GM18499 (cell line): ENCODE data around the gene ST6GALNAC2.
"Not testable (repeated sequence)": the region's sequence is repeated elsewhere in the genome, so short reads cannot be mapped to it uniquely, and the experiment has no call there.

ENCODE experiments used
- ATAC-seq: cut with Tn5 transposase; IDR thresholded peaks from one replicate; pipeline ENCODE4 v1.9.1; 2021; ENCODE audit warnings: moderate number of reproducible peaks; ENCODE audit not compliant: insufficient read depth, unreplicated experiment

ST6GALNAC2 gene

DNA sequence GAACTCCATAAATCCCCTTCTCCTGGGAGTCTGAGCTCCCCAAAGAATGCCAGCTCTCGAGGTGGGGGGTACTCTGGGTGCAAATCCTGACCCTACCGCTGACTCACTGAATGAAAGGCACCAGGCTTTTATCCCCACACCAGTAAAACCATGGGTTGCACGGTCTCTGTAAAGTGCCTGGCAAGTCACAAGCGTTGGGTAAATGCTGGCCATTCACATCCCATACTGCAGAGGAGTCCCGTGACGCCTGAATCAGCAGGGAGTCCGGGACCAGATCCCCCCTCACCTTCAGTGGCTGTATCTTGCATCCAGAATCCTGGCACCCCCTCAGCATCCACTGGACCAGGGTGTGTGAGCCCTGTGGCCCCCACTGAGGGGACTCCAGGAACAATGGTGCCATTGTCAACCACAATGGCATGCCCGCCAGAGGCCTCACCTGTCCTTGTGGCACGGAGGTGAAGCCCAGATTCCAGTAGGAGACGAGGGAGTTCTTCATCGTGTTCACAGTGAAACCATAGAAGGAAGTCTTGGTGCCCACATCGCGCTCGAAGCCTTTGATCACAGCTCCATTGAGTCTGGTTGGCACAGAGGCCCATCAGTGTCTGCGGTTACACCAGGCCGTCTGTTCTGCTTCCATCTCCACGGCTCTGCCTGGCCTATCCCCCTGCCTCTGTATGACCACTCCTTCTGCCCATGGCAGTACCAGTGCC is 13.3 kb downstream of the ST6GALNAC2 start:
- ATAC-seq = no peak

DNA sequence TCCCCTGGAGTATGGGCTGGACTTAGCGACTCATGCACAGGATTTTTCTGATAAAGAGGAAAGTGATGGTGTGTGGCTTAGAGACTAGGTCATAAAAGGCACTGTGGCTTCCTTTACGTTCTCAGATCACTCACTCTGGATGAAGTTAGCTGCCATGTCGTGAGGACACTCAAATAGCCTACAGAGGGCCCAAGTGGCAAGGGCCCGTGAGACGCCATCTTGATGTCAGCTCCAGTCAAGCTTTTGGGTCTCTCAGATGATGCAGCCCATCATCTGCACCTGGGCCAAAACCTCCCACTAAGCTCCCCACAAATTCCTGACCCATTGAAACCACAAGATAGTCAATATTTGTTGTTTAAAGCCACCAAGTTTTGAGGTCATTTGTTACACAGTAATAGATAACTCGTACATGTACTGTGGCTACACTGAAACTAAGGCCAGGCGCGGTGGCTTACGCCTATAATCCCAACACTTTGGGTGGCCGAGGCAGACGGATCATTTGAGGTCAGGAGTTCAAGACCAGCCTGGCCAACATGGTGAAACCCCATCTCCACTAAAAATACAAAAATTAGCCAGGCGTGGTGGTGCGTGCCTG is 14.7 kb downstream of the ST6GALNAC2 start:
- no peak for ATAC-seq

DNA sequence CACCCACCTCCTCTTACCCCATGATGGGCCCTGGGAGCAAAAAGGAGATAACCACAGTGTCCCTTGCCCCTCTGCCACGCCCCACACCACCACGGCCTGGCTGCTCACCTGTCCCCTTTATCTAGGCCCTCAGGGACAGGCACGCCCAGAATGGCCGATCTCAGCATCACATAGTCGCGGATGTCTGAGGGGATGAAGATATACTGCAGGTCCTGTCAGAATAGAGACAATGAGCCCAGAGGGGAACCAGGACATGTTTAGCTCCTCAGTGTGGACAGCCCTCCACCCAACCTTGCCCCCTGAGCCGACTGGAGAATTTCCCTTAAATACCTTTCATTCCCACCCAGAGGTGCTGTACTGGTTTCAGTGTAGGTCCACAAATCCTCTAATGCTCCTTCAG is 15.2 kb downstream of the ST6GALNAC2 start:
- ATAC-seq = no peak

DNA sequence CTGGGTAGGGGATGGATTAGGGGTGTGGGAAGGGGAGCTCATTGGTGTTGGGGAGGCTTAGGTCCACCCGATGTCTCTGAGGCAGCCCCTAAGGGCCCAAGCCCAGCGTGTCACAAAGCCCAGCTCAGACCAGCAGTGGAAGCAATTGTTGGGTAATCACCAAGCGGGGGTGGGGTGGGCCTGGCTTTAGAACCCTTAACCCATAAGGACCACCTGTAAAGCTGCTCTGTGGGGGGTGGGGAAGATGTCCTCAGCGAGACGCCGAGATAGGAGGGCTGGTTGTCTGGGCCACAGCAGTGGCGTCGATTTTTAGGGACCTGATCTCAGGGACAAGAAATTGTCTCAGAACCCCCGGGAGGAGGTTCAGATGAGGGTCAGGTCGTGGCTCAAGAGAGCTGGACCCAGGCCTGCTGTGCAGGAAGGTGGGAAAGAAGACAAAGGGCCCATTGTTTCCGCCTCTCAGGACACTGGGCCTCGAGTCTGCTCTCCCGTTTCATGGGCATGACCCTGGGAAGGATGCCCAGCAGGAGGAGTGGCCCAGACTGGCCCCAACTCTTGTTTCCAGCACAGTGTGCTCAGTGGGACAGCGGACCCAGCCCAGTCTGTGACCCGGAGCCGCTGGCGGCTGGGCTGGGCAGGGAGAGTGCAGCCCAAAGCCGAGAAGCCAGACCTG is 15.9 kb downstream of the ST6GALNAC2 start:
- no peak for ATAC-seq

DNA sequence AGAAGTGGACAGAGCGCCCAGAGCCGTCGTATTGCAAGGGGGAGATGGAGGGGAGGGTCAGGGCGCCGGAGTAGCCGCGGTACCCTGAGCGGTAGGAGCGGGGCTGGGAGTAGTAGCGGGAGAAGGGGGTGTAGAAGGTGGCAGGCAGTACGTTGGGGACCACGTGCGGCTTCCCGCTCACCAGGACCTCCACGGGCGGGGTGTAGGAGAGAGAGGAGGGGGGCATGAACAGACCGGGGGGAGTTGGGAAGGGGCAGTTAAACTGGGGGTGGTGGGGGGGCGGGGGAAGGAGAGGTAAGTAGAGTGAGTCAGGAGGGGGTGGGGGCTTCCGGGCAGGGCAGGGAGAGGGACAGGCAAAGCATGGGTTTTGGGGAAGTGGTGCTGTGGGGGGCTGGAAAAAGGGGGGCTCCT is 16.8 kb downstream of the ST6GALNAC2 start:
- ATAC-seq = no peak

DNA sequence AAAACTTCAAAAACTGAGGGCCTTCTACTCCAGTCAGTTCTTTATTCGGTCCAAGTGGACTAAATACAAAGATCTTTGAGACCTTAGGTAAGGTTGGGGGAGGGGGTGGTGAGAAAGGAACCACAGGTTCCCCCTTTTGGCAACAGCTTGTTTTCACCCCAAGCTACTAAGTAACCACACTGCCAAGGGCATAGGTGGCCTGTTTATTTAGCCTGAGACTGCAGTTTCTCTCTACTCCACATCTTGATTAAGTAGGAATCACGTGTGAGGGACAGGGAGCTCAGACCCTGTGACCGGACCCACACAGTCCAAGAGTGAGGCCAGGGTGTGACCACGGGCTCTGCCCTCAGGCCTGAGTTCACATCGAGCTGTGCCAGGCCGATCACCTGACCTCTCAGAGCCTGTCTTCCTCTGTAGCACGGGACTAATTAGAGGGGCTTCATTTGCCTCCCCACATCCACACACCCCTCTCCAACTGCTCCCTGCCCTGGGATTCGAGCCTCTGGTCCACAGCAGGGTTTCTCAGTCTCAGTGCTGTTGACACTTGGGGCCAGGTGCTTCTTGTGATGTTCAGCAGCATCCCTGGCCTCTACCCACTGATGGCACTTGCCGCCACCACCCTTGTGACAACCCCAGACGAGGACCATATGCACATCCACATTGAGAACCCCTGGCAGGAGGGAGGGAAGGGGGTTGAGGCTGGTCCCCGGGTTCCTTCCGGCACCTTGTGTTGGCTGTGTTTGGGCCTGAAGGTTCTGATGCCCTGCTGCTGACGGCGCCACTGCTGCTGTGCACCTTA is 17.8 kb downstream of the ST6GALNAC2 start:
- ATAC-seq = no peak

DNA sequence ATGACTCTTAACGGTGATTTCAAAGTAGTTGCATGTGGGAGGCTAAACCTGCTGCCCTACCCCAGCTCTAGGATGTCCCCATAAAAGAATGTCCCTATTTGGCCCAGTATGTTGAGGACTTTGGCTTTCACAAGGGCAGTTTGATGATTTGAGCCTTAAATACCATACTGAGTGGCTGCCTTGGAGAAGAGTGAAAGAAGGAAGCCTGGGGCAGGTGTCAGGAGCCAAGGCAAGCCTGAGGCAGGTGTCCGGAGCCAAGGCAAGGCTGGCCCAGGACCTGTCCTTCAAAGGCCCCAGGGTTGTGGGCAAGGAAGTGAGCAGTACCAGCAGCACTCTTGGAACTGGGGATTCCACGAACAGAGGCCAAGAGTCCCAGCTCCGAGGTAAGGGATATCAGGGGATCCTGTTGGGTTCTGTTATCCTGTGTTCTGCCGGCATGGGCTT is 18.6 kb downstream of the ST6GALNAC2 start:
- no peak for ATAC-seq

DNA sequence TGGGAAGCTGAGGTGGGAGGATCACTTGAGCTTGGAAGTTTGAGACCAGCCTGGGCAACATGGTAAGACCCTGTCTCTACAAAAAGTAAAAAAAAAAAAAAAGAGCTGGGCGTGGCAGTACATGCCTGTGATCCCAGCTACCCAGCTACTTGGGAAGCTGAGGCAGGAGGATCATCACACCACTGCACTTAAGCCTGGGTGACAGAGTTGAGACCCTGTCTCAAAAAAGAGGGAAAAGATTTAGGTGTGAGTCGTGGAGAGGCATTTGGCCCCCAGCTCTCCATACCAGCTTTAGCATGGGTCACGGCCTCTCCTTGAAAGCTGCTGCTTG is 19.1 kb downstream of the ST6GALNAC2 start:
- no peak for ATAC-seq

DNA sequence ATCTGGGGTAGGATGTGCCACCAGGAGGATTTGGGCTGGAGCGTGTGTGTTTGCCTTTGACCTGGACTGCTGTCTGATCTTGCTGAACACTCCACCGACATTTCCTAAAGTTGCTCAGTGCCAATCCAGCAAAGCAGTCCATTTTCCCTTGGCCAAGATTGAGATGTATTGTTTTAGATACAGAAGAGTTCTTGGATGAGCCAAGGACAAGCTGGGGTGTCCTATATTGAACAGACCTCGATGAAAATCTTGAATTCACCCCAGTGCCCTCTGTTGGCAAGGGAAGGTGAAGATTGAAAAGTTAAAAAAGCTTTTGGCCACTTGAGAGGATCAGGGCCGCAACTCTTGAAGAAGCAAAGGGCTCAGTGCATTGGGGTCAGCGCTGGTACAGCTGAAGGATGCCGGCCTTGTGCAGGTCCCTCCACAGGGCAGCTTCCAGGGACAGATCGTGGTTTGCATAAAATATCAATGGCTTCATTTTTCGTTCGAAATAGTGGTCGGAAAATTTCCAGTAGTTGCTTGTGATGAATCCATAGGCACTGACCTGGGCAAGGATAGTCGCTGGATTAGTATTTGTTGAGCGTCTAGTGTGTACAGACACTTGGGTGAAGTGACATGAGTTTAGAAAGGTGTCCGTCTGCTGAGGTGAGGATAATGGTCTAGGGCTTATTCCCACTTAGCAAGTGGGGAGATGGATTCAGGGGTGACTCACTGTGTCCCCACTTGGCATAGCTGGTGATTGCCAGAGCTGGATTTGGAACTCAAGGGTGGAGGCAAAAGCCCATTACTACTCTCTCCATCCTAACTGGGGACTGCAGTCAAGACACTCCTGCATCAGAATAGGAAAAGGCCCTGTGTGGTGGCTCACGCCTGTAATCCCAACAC is 19.7 kb downstream of the ST6GALNAC2 start:
- no peak for ATAC-seq

DNA sequence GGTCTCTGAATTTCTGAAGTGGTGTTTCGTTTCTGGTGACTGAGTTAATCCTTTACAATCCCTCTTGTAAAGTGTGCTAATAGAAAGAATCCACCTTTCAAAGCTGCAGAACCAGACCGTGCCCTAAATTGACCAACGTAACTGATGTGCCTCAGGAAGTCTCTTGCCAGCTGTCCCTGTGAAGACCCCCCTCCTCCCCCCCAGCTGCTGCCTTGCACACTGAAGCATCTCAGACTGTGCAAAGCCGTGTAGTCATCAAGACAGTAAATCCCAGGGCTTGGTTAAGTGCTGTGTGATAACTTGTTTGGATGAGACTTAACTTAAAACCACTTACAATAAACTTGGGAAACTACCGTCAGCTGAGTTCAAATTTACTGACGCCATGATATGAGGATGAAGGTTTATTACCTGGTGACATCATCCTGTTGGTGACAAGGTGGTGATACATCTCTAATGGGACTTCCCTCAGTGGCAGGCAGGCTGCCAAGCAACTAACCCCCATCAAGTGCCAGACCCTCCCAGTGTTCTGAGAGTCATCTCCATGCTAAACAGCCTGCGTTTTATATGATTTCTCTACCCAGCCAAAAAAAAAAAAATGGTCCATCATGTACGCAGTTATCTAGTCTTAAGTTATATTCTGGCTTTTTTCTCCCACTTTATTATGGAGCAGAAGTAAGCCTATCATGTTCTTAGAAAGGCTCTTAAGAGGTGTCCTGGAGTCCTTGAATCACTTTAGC is 20.5 kb downstream of the ST6GALNAC2 start:
- ATAC-seq = not testable (repeated sequence)

DNA sequence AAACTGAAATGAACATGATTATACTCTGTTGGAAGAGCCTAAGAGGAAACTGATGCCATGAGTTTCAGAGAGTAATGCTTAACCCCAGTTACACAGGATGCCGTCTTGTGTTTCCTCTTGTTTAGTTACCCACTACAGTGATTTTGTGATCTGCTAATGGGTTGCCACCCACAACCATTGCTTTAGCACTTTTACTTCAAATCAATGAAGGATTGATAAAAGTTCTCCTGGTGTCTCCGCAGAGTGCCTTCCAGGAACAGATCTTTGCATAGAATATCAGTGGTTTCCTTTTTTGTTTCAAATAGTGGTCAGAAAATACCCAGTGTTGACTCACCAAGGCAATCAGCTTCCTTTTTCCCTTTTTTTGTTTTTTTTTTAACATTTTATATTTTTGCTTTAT is 22.3 kb downstream of the ST6GALNAC2 start:
- not testable (repeated sequence) for ATAC-seq

DNA sequence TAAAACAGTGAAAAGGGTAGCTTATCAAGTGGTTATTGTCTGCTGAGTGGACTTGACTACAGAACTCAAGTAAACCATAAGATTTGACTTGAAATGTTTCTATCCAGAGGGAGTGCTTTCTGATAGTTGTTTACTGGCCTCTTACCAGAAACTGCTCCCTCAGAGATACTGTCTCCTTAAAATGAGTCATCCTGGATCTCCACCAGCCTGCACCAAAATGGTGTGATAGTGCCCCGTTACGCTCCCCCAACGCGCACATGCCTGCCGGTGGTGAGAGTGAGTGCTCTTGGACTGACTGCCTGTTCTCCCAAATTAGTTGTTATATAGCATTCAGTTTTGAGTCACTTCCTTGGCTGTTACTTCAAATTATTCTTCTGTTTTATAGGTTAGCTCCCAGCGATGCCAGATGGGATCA is 22.9 kb downstream of the ST6GALNAC2 start:
- no peak for ATAC-seq

DNA sequence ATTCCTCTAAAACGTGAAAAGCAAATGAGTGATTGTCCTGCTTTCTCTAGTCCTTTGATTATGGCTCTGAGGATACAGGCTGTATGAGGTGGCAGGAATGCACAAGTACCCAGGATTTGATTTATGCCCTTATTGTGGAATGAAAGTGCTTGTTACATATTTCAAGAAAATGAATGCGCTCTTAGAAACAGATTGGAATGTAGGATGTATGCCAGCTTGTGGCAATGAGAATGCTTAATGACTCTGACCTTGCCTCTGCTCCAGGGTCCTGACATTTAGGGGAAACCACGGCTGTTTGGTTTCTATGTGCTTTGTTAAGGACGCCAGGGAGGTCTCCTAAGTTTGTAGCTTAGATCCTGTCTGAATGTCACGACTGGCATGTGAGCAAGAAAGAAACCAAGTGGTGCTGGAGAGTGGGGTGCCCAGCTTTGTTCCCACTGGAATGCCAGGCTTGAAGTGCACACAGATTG is 23.8 kb downstream of the ST6GALNAC2 start:
- no peak for ATAC-seq

DNA sequence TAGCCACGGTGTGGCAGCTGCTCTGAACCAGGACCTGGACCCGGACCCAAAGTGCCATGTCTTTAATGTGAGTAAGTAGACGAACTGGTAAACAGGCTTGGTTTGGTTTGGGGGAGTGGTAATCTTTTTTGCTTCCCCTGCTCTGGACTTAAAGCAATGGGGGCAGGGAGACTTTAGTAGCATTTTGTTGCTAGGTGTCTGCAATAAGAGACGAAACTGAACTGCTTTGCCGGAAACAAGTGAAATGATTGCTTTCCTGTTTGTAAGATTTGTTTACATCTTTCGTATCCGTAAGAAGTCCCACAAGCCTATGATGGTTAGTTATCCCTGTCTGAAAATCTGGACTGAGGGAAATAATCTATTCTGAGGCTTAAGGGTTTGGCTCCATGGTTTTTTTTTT is 24.3 kb downstream of the ST6GALNAC2 start:
- ATAC-seq = no peak

DNA sequence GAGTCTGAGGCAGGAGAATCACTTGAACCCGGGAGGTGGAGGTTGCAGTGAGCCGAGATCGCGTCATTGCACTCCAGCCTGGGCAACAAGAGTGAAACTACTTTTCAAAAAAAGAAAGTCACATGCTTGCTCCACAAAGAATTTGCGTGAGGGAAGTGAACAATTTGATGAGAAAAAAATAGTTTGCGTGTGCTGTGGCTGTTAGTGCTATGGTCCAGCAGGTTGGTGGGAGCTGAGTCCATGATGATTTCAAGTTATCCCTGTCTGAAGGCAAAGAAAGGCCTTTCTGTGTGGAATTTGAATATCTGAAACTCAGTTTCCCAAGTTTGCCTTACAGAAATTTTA is 24.8 kb downstream of the ST6GALNAC2 start:
- no peak for ATAC-seq

DNA sequence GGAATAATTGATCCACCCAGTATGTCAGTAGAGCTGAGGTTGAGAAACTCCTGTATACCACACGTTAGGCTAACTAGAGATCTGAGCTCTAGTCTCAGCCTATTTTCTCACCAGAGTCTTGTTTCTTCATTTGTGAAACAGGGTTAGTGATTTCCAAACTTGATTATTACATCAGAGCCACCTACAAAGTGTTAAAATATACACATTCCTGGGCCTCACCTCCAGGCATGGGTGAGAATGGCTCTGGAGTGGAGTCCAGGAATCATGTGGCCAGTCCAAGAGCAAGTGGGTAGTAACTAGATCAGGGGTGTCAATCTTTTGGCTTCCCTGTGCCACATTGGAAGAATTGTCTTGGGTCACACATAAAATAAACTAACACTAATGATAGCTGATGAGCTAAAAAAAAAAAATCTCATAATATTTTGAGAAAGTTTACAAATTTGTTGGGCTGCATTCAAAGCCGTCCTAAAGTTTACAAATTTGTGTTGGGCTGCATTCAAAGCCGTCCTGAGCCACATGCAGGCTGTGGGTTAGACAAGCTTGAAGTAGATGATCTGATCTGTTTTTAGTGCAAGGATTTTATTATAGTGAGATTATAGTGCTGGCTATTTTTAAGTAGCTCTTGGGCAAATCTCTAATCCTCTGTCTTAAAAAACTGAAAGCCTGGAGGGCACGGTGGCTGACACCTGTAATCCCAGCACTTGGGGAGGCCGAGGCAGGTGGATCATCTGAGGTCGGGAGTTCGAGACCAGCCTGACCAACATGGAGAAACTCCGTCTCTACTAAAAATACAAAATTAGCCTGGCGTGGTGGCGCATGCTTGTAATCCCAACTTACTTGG is 25.4 kb downstream of the ST6GALNAC2 start:
- no peak for ATAC-seq

DNA sequence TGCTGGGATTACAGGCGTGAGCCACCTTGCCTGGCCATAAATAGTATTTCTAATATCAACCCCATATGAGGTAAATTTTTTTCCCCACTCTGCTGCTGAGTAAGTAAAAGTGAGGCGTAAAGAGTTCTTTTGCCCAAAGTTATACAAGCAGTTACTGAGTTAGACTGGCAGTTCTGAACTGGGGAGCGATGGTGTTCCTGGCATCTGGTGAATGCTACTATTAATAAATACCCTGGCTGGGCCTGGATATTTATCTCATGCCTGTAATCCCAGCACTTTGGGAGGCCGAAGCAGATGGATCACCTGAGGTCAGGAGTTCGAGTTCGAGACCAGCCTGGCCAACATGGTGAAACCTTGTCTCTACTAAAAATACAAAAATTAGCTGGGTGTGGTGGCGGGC is 26.2 kb downstream of the ST6GALNAC2 start:
- ATAC-seq = not testable (repeated sequence)
